Mammary epithelial cell (primary cell): ENCODE data around the gene GCLC.

Experiments used
- EZH2 ChIP-seq: IDR thresholded peaks from 2 replicates; pipeline ENCODE4 v1.6.1; 2012; ENCODE audit warnings: low read length, inconsistent platforms, borderline replicate concordance
- TF ChIP-seq, protein P1 (sequence below), 2 donors: IDR thresholded peaks in 1 of 2; conservative IDR thresholded peaks in 1 of 2; 2 replicates each; pipeline ENCODE4 v1.5.1; 2011 to 2012; ENCODE audit warnings: inconsistent platforms in 2 of 2, low read length in 2 of 2, mild to moderate bottlenecking in 2 of 2, control low read depth in 1 of 2, low read depth in 1 of 2; ENCODE audit not compliant: insufficient read depth in 1 of 2; ENCODE audit errors: extremely low read depth in 1 of 2

DNA sequence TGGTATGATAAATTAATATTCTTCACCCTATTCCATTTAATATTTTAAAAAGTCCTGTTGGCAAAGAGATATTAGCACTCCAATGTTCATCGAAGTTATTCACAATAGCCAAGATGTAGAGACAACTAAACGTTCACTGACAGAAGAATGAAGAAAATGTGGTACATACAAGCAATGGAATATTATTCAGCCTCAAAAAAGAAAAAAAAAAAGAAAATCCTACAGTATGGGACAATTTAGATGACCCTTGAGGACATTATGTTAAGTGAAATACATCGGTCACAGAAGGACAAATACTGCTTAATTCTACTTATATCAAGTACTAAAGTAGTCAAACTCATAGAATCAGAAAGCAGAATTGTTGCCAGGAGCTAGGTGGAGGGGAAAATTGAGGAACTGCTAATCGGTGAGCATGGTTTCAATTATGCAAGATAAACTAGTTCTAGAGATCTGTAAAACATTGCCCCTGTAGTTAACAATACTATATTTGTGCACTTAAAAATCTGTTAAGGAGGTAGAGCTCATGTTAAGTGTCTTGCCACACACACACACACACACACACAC lies 4.7 kb downstream of the GCLC start:
- TF ChIP-seq, protein P1, sequence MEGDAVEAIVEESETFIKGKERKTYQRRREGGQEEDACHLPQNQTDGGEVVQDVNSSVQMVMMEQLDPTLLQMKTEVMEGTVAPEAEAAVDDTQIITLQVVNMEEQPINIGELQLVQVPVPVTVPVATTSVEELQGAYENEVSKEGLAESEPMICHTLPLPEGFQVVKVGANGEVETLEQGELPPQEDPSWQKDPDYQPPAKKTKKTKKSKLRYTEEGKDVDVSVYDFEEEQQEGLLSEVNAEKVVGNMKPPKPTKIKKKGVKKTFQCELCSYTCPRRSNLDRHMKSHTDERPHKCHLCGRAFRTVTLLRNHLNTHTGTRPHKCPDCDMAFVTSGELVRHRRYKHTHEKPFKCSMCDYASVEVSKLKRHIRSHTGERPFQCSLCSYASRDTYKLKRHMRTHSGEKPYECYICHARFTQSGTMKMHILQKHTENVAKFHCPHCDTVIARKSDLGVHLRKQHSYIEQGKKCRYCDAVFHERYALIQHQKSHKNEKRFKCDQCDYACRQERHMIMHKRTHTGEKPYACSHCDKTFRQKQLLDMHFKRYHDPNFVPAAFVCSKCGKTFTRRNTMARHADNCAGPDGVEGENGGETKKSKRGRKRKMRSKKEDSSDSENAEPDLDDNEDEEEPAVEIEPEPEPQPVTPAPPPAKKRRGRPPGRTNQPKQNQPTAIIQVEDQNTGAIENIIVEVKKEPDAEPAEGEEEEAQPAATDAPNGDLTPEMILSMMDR (conservative IDR thresholded peaks at IDR 0.05 in 1 of 2, IDR thresholded peaks at IDR 0.05 in 1 of 2; ENCODE audit: extremely low read depth in 1 of 2, insufficient read depth in 1 of 2, low read depth in 1 of 2, low read length in 2 of 2): no peak
- no peak for TF ChIP-seq EZH2
